NCI-H345 treated with DMSO at 0.1 percent for 48 hours (cell line): ENCODE data around the gene ZSWIM8.

Experiments
- DNase-seq: peaks from one replicate; lab custom pipeline; 2025; ENCODE audit not compliant: unreplicated experiment; lab: John Stamatoyannopoulos, UW

Gene ZSWIM8

GRCh38 chr10:73796766-73797165 lies 11.4 kb downstream of the ZSWIM8 start:
- no peak for DNase-seq

- no peak for DNase-seq
Measured at GRCh38 chr10:73797324-73798025, 12.1 kb downstream of the ZSWIM8 start.

- no peak for DNase-seq
Measured at GRCh38 chr10:73798087-73798486, 12.7 kb downstream of the ZSWIM8 start.

- no peak for DNase-seq
Measured at GRCh38 chr10:73798927-73799560, 13.6 kb downstream of the ZSWIM8 start.

- no peak for DNase-seq
Measured at GRCh38 chr10:73799899-73800559, 14.6 kb downstream of the ZSWIM8 start.

GRCh38 chr10:73800560-73801252 lies 15.3 kb downstream of the ZSWIM8 start:
- no peak for DNase-seq

- DNase-seq, result no peak
Measured at GRCh38 chr10:73801253-73801590, 15.8 kb downstream of the ZSWIM8 start.

GRCh38 chr10:73802276-73802991 lies 17.0 kb downstream of the ZSWIM8 start:
- no peak for DNase-seq

- no peak for DNase-seq
Measured at GRCh38 chr10:73803680-73804286, 18.4 kb downstream of the ZSWIM8 start.

GRCh38 chr10:73806176-73806950 lies 21.0 kb downstream of the ZSWIM8 start:
- no peak for DNase-seq

GRCh38 chr10:73807471-73807870 lies 22.1 kb downstream of the ZSWIM8 start:
- DNase-seq, result no peak

GRCh38 chr10:73808021-73808815 lies 22.8 kb downstream of the ZSWIM8 start:
- no peak for DNase-seq

GRCh38 chr10:73809061-73809818 lies 23.8 kb downstream of the ZSWIM8 start:
- DNase-seq, result no peak

- DNase-seq, result no peak
Measured at GRCh38 chr10:73810358-73810734, 24.9 kb downstream of the ZSWIM8 start.

GRCh38 chr10:73810735-73811465 lies 25.5 kb downstream of the ZSWIM8 start:
- DNase-seq, result no peak

- DNase-seq, result no peak
Measured at GRCh38 chr10:73812657-73813056, 27.3 kb downstream of the ZSWIM8 start.

- no peak for DNase-seq
Measured at GRCh38 chr10:73813333-73813732, 27.9 kb downstream of the ZSWIM8 start.
